H1 (cell line): ENCODE results near the gene HDAC7. TPM values are rescaled to one million over a fixed set of nuclear protein-coding genes. Genes with fewer than 3 reads are reported as not detected.

Source experiments
- CREB1 ChIP-seq: IDR thresholded peaks from 2 replicates; pipeline ENCODE4 v1.6.1; 2012; ENCODE audit warnings: inconsistent platforms
- MAFK ChIP-seq: IDR thresholded peaks from 2 replicates; pipeline ENCODE4 v1.6.1; 2012; ENCODE audit warnings: low read depth, mild to moderate bottlenecking, improper control_type of control experiment, low read length
- NANOG ChIP-seq: IDR thresholded peaks from 2 replicates; pipeline ENCODE4 v1.6.1; 2011; ENCODE audit warnings: low read length, low read depth, mild to moderate bottlenecking, inconsistent platforms; ENCODE audit not compliant: insufficient read depth, poor library complexity, severe bottlenecking
- RAD21 ChIP-seq, 2 experiments: IDR thresholded peaks in 1 of 2; conservative IDR thresholded peaks in 1 of 2; 2 replicates each; pipeline ENCODE4 v1.6.1; 2011; ENCODE audit warnings: low read depth in 2 of 2, low read length in 2 of 2, improper control_type of control experiment in 1 of 2, inconsistent platforms in 1 of 2, mild to moderate bottlenecking in 1 of 2, moderate library complexity in 1 of 2
- SAP30 ChIP-seq: fragments of 300-600 bp; sonication (generic); IDR thresholded peaks from 2 replicates; pipeline ENCODE4 v1.7.1; 2012; ENCODE audit warnings: low read length, moderate library complexity, mild to moderate bottlenecking, inconsistent platforms; ENCODE audit not compliant: insufficient read depth, insufficient replicate concordance
- SIRT6 ChIP-seq: IDR thresholded peaks from one replicate; pipeline ENCODE4 v1.7.1; 2012; ENCODE audit warnings: low read length, inconsistent platforms
- ZNF274 ChIP-seq: IDR thresholded peaks from 2 replicates; pipeline ENCODE4 v1.7.0; 2012; ENCODE audit warnings: low read length, borderline replicate concordance; ENCODE audit errors: extremely low read depth
- polyA plus RNA-seq, 7 experiments: library from polyadenylated mRNA; depleted of rRNA in 3 of 7; stranded (reverse) in 5 of 7; unstranded in 2 of 7; fragments of >200 nt in 5 of 7; fragments of 200-250 nt in 2 of 7; gene quantifications; 1 replicate in 5 of 7; 2 replicates in 1 of 7; 4 replicates in 1 of 7; pipeline versions ENCODE4 v1.2.1 to v1.2.3, GENCODE V29; 2011 to 2013; ENCODE audit warnings: missing spikeins in 2 of 7, mixed read lengths in 2 of 7
- total RNA-seq: library from RNA; stranded (reverse); fragmentation: NEBNext Ultra II Directional; extraction: Animal tissue kit (Norgen Biotek cat#: 25700); gene quantifications from 2 replicates; pipeline ENCODE4 v1.2.1, GENCODE V29; 2021
- TF ChIP-seq, protein P1 (sequence below), 3 experiments: IDR thresholded peaks; 1 replicate in 2 of 3; 2 replicates in 1 of 3; pipeline versions ENCODE4 v1.5.1 to v1.6.1; 2011; ENCODE audit warnings: low read length in 3 of 3, mild to moderate bottlenecking in 3 of 3, inconsistent platforms in 2 of 3, low read depth in 1 of 3, moderate library complexity in 1 of 3; ENCODE audit not compliant: insufficient read depth in 1 of 3; ENCODE audit errors: control extremely low read depth in 1 of 3
- TF ChIP-seq, protein P2 (sequence below): IDR thresholded peaks from 2 replicates; pipeline ENCODE4 v1.6.1; 2011; ENCODE audit warnings: low read length, improper control_type of control experiment

Gene HDAC7
- total and polyA plus RNA-seq, 2 of the 8 experiments (the other 6 are each of a cell fraction or from before 2014, with no cell fraction given), result 25.5 to 84.9 TPM

DNA sequence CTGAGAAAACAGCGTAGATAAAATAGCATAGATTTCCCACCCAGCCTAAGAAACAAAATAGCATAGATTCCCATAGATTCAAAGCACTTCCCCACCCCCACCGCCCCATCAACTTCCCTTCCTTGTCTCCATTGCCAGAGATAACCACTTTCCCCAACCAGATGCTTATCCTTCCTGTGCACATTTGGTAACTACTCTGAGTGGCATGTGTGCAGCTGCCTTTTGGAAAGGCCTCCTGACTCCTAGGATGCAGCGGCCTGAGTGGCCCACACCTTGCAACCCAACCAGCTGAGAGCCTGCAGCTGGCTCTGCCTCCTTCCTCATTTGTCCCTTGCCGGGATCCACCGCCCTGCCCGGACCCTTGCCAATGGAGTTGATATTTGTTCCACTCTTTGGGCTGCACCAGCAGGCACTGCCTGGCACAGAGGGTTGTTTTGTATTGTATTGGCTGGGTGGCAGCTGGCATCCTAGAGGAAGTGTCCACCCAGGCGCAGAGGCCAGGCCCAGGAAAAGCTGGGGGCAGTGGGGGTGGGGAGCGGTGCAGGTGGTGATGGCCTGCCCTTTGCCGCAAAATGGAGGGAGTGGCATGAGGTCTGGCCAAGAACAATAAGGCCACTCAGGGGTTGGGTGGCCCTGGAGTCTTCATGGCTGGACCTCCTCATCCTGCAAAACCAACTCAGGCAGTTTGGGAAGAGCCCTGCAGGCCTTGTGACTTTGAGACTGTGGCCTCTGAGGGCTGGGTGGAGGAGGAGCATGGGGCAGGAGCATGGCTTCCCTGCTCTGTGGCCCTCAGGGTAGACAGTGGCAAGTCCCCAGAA lies 41.8 kb downstream of the HDAC7 start (continued):
- TF ChIP-seq, protein P1, sequence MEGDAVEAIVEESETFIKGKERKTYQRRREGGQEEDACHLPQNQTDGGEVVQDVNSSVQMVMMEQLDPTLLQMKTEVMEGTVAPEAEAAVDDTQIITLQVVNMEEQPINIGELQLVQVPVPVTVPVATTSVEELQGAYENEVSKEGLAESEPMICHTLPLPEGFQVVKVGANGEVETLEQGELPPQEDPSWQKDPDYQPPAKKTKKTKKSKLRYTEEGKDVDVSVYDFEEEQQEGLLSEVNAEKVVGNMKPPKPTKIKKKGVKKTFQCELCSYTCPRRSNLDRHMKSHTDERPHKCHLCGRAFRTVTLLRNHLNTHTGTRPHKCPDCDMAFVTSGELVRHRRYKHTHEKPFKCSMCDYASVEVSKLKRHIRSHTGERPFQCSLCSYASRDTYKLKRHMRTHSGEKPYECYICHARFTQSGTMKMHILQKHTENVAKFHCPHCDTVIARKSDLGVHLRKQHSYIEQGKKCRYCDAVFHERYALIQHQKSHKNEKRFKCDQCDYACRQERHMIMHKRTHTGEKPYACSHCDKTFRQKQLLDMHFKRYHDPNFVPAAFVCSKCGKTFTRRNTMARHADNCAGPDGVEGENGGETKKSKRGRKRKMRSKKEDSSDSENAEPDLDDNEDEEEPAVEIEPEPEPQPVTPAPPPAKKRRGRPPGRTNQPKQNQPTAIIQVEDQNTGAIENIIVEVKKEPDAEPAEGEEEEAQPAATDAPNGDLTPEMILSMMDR (IDR thresholded peaks at IDR 0.05; ENCODE audit: control extremely low read depth in 1 of 3, insufficient read depth in 1 of 3, low read depth in 1 of 3, low read length in 3 of 3), result no peak
- TF ChIP-seq ZNF274 (no peak), RAD21 (IDR thresholded peaks at IDR 0.05 in 1 of 2, conservative IDR thresholded peaks at IDR 0.05 in 1 of 2; ENCODE audit: low read depth in 2 of 2, low read length in 2 of 2) (no peak), CREB1 (no peak), SIRT6 (no peak), MAFK (no peak), NANOG (no peak), SAP30 (no peak)
- TF ChIP-seq, protein P2, sequence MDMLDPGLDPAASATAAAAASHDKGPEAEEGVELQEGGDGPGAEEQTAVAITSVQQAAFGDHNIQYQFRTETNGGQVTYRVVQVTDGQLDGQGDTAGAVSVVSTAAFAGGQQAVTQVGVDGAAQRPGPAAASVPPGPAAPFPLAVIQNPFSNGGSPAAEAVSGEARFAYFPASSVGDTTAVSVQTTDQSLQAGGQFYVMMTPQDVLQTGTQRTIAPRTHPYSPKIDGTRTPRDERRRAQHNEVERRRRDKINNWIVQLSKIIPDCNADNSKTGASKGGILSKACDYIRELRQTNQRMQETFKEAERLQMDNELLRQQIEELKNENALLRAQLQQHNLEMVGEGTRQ, result no peak
